Activated CD4-positive, CD25-positive, alpha-beta regulatory T cell treated with anti-CD3 and anti-CD28 coated beads, Interleukin-2, amount 50 U/mL, for 16 hours (primary cell): ENCODE measurements around the gene AGGF1.
"Not testable (repeated sequence)": the region's sequence is repeated elsewhere in the genome, so short reads cannot be mapped to it uniquely, and the experiment has no call there.

Experiments
- DNase-seq: peaks from one replicate; pipeline ENCODE4 v3.0.0-alpha.2; 2020; ENCODE audit warnings: low read depth, low spot score

The AGGF1 gene

GRCh38 chr5:77086689-77087483 is 56.7 kb downstream of the AGGF1 start, which contains the start of gene ZBED3:
Gene ZBED3 (minus strand): TSS chr5:77087285. CDS start chr5:77077878, 9,407 bp downstream.
- DNase-seq, result peak; percentile 10

- no peak for DNase-seq
These were observed 57.5 kb downstream of the AGGF1 start for GRCh38 chr5:77087484-77088261.

- no peak for DNase-seq
These were observed 65.0 kb downstream of the AGGF1 start for GRCh38 chr5:77095189-77095588.

GRCh38 chr5:77101298-77101697 is 71.1 kb downstream of the AGGF1 start:
- DNase-seq, result no peak

- no peak for DNase-seq
These were observed 72.3 kb downstream of the AGGF1 start for GRCh38 chr5:77102549-77102948.

- DNase-seq, result no peak
These were observed 73.3 kb downstream of the AGGF1 start for GRCh38 chr5:77103457-77103856.

- no peak for DNase-seq
These were observed 74.6 kb downstream of the AGGF1 start for GRCh38 chr5:77104813-77105212.

GRCh38 chr5:77107035-77107434 is 76.8 kb downstream of the AGGF1 start:
- not testable (repeated sequence) for DNase-seq
